MM.1S (cell line): Measurements from ENCODE around the gene ESF1.

ENCODE experiments used
- EZH2phosphoT487 ChIP-seq: fragments of 300-600 bp; sonication (generic); IDR thresholded peaks from 2 replicates; pipeline ENCODE4 v1.6.1; 2018; ENCODE audit warnings: antibody characterized with exemption, low read length
- TF ChIP-seq, protein P1 (sequence below): fragments of 300-600 bp; sonication (generic); IDR thresholded peaks from 2 replicates; pipeline ENCODE4 v1.5.1; 2016; ENCODE audit warnings: antibody characterized with exemption, low read length, mixed read lengths

DNA sequence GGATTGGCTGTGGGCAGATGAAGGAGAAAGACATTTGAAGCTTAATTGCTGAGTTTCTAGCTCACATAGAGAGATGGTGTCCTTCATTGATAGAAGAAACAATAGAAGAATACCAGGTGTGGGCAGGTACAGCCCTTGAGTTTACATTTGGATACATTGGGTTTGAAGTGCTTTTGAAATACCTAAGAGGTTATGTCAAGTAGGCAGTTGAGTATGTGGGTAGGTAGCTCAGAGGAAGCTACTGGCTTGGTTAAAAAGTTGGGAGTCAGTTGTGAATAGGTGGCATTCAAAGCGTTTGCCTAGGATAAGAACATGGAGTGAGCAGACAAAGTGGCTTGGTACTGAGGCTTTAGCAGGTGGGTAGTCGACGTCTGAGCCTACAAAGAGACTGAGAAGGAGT is 25.1 kb upstream of the ESF1 start:
- TF ChIP-seq, protein P1, sequence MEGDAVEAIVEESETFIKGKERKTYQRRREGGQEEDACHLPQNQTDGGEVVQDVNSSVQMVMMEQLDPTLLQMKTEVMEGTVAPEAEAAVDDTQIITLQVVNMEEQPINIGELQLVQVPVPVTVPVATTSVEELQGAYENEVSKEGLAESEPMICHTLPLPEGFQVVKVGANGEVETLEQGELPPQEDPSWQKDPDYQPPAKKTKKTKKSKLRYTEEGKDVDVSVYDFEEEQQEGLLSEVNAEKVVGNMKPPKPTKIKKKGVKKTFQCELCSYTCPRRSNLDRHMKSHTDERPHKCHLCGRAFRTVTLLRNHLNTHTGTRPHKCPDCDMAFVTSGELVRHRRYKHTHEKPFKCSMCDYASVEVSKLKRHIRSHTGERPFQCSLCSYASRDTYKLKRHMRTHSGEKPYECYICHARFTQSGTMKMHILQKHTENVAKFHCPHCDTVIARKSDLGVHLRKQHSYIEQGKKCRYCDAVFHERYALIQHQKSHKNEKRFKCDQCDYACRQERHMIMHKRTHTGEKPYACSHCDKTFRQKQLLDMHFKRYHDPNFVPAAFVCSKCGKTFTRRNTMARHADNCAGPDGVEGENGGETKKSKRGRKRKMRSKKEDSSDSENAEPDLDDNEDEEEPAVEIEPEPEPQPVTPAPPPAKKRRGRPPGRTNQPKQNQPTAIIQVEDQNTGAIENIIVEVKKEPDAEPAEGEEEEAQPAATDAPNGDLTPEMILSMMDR: no peak
- no peak for TF ChIP-seq EZH2phosphoT487
